ENCODE results near the gene GLYATL1. TPM values are rescaled to one million over a fixed set of nuclear protein-coding genes. Genes with fewer than 3 reads are reported as not detected.

The GLYATL1 gene
- total and polyA plus RNA-seq, 10 of the 15 experiments (the other 5 are each of a cell fraction or from before 2014, with no cell fraction given) = not detected

DNA sequence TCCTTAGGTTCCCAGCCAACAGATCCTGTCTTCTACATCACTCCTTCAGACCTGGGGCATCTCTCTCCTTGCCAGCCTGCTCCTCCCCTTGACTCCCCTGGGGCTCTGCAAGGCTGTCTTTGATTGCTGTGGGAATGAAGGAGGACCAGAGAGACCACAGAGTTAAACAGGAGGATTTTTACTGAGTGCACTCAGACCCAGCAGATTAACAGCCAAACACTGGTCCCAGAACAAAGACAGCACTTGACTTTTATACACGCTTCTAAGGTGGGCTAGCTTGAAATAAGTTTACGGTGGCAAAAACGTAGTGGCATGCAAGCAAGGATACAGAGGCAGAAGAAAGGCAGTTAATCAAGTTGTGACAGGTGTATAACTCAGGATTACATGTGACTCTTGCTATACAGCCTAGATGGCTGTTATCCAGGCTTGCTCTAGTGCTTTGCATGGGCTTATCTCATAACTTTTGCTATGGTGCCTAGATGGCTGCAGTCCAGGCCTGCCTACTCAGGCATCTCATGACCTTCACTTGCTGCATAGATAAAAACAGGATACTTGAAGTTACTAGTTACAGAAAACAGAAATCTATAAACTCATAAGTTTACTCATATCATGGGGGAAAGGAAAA lies 22.0 kb upstream of the GLYATL1 start:
- H3K27me3 ChIP-seq (replicated peaks in 1 of 2; ENCODE audit: control insufficient read depth in 2 of 2, insufficient read depth in 2 of 2, low read length in 1 of 2) = no peaks in the 10 kb centered on the region
- 63% methylated on average over 3 of the region's 3 CpGs for WGBS (ENCODE audit: insufficient coverage, insufficient replicate concordance, low lambda C conversion rate, missing lambda C conversion rate)
- no TSS peak for BruUV-seq (replicated peaks)
- no peaks in the 10 kb centered on the region for H3K79me2 ChIP-seq (ENCODE audit: control insufficient read depth, insufficient read depth, low read length)
- intact Hi-C loops (cut with micrococcal nuclease; ENCODE audit: unreplicated experiment) = no loop called here
- no peaks in the 10 kb centered on the region for H4K20me1 ChIP-seq (ENCODE audit: control insufficient read depth, insufficient read depth)
- ChIA-PET CTCF (no interaction called here), SMC1A (ENCODE audit: uncharacterized antibody, unreplicated experiment) (no interaction called here), RAD21 (ENCODE audit: unreplicated experiment) (no interaction called here), POLR2A (no interaction called here)
- FAIRE-seq (no peak), ATAC-seq (no peak), DNase-seq (ENCODE audit: low read depth, low spot score) (no peak)
- H3K4me1 ChIP-seq (ENCODE audit: control insufficient read depth, insufficient read depth, low read length) = no peaks in the 10 kb centered on the region
- H3K9ac ChIP-seq (ENCODE audit: control insufficient read depth, insufficient read depth, low read length) = no peak overlapping the region
- peaks cover 4% of the 10 kb centered on the region; the same call in 2 of the 3 replicates for H3K9me3 ChIP-seq (replicated peaks; ENCODE audit: control insufficient read depth, insufficient read depth, low read length)
- H3K4me3 ChIP-seq = no peak overlapping the region
- H3K36me3 ChIP-seq (ENCODE audit: control insufficient read depth in 2 of 2, insufficient read depth in 2 of 2, low read length in 1 of 2) = no peaks in the 10 kb centered on the region
- H3K4me2 ChIP-seq (ENCODE audit: control insufficient read depth, insufficient read depth) = no peak overlapping the region
- H3K27ac ChIP-seq (ENCODE audit: control insufficient read depth, insufficient read depth) = no peak overlapping the region
- no peak overlapping the region for H2AFZ ChIP-seq (ENCODE audit: control insufficient read depth, low read depth, low read length)
- in situ Hi-C loops (cut with MboI) = no loop called here
- TF ChIP-seq, protein P1, sequence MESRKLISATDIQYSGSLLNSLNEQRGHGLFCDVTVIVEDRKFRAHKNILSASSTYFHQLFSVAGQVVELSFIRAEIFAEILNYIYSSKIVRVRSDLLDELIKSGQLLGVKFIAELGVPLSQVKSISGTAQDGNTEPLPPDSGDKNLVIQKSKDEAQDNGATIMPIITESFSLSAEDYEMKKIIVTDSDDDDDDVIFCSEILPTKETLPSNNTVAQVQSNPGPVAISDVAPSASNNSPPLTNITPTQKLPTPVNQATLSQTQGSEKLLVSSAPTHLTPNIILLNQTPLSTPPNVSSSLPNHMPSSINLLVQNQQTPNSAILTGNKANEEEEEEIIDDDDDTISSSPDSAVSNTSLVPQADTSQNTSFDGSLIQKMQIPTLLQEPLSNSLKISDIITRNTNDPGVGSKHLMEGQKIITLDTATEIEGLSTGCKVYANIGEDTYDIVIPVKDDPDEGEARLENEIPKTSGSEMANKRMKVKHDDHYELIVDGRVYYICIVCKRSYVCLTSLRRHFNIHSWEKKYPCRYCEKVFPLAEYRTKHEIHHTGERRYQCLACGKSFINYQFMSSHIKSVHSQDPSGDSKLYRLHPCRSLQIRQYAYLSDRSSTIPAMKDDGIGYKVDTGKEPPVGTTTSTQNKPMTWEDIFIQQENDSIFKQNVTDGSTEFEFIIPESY (IDR thresholded peaks at IDR 0.05) = no peak
- TF ChIP-seq NBN (IDR thresholded peaks at IDR 0.05) = no peak
- no peak for TF ChIP-seq FOXK2 (IDR thresholded peaks at IDR 0.05)
- no peak for TF ChIP-seq ZNF687 (IDR thresholded peaks at IDR 0.05)
- TF ChIP-seq E4F1 (IDR thresholded peaks at IDR 0.05; ENCODE audit: borderline replicate concordance, partially characterized antibody) = no peak
- TF ChIP-seq POLR2A (IDR thresholded peaks at IDR 0.05; ENCODE audit: low read depth, low read length) = no peak
- TF ChIP-seq SMAD1 (IDR thresholded peaks at IDR 0.05; ENCODE audit: low read depth, partially characterized antibody) = no peak
- TF ChIP-seq YBX1 (IDR thresholded peaks at IDR 0.05) = no peak
- TF ChIP-seq, protein P2, sequence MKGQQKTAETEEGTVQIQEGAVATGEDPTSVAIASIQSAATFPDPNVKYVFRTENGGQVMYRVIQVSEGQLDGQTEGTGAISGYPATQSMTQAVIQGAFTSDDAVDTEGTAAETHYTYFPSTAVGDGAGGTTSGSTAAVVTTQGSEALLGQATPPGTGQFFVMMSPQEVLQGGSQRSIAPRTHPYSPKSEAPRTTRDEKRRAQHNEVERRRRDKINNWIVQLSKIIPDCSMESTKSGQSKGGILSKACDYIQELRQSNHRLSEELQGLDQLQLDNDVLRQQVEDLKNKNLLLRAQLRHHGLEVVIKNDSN (IDR thresholded peaks at IDR 0.05; ENCODE audit: borderline replicate concordance, extremely low read length, insufficient read depth, low read depth, low read length) = no peak
- TF ChIP-seq PKNOX1 (IDR thresholded peaks at IDR 0.05) = no peak
- no peak for TF ChIP-seq SREBF1 (IDR thresholded peaks at IDR 0.05; ENCODE audit: low read length)
- TF ChIP-seq, protein P3, sequence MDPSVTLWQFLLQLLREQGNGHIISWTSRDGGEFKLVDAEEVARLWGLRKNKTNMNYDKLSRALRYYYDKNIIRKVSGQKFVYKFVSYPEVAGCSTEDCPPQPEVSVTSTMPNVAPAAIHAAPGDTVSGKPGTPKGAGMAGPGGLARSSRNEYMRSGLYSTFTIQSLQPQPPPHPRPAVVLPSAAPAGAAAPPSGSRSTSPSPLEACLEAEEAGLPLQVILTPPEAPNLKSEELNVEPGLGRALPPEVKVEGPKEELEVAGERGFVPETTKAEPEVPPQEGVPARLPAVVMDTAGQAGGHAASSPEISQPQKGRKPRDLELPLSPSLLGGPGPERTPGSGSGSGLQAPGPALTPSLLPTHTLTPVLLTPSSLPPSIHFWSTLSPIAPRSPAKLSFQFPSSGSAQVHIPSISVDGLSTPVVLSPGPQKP (IDR thresholded peaks at IDR 0.05; ENCODE audit: low read depth, low read length) = no peak
- no peak for TF ChIP-seq NR2C1 (IDR thresholded peaks at IDR 0.05)
